Measurements from ENCODE around the gene FGF22.
"Not testable (repeated sequence)": the region's sequence is repeated elsewhere in the genome, so short reads cannot be mapped to it uniquely, and the experiment has no call there.

Gene FGF22

DNA sequence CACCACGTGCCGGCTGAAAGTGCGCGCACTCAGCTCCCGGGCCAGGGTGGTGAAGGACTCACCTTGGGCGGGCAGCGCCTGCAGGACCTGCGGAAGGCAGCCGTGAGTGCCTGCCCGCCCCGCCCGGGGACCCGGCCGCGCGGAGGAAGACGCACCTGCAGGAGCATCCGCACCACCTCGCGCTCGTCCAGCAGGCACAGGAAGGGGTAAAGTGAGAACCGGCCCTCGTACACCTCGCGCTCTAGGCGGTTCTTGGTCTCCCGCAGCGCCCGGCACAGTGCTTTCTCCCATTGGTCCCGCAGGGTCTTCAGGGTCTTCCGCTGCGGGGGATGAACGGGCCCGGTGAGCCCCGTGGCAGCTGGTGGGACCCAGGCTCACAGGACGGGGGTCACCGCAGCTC, 17.0 kb upstream of the FGF22 start:
- no peak for DNase-seq (ENCODE audit: low spot score)

GRCh38 chr19:623175-623916, 16.3 kb upstream of the FGF22 start:
- no peak for DNase-seq (ENCODE audit: low spot score)

GRCh38 chr19:623974-624373, 15.7 kb upstream of the FGF22 start:
- no peak for DNase-seq (ENCODE audit: low spot score)

GRCh38 chr19:624433-625109, 15.1 kb upstream of the FGF22 start:
- DNase-seq (ENCODE audit: low spot score) = no peak

GRCh38 chr19:625257-625656, 14.4 kb upstream of the FGF22 start:
- DNase-seq (ENCODE audit: low spot score) = no peak

GRCh38 chr19:626566-626965, 13.1 kb upstream of the FGF22 start:
- not testable (repeated sequence) for DNase-seq (ENCODE audit: low spot score)

- no peak for DNase-seq (ENCODE audit: low spot score)
These were observed 11.5 kb upstream of the FGF22 start for GRCh38 chr19:628168-628567.

DNA sequence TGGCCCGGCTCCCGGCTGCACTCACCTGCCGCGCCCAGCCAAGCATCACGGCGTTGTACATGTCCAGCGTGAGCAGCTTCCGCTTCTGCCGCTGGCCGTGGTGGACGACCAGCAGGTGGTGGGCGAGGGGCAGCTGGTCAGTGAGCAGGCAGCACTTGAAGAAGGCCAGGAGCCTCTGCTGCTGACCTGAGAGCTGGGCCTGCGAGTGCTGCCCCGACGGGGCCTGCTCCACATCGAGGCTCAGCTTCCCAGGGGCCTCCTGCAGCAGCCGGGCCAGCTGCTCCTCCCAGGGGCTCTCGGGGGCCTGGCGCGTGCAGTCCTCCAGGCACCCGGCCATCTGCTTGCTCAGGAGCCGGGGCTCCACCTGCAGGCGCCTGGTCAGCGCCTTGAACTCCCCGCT, 10.2 kb upstream of the FGF22 start:
- DNase-seq (ENCODE audit: low spot score) = not testable (repeated sequence)

DNA sequence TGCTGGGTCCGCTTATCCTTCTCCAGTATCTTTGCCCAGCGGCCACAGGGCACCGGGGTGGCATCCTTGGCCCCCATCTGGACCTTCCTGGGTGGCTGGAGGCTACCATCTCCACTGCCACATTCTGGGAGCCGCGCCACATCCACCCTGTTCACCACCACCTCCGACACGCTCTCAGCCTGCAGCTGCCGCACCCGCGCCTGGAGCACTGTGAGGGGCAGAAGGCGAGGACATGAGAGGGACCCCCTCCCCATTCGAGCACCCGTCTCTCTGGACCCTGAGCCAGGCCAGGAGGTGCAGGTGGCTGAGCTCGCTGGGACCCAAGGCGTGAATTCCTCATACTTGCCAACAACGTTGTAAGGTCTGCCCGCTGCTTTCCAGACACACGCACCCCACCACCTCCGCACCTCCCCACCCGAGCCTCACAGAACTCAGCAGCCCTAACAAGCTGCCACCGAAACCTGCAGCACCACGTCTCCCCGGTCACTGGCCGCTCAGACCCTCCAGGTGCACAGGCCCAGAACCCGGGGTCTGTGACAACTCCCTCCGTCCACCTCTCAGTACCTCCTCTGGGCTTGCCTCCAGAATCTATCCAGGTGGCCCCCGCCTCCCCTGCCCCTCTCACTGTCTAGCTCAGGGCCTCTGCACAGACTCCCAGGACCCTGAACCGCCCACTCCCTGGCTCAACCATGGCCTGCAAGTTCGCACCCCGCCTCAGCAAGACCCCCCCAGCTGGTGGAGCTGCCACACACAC, 9.5 kb upstream of the FGF22 start:
- no peak for DNase-seq (ENCODE audit: low spot score)

DNA sequence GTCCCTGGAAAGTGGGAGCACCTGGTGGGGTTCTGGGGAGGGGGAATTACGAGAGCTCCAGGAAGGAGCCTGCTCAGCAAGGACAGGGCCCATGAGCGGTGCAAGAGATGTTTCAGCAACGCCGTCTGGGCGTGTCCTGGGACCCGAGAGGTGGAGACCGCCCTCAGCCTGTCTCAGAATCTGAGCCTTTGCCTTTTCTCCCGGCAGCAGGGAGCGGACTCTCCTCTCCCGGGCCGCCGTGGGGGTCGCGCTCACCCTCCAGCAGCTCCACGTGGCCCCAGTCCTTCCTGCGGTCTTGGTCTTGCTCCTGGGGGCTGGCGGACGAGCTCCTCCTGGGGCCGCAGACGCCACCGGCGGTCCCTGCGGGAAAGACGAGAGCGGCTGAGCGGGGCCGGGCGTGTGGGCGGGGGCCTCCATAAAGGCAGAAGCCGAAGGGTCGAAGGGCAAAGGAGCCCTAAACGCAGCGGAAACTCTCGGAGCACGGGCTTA, 7.1 kb upstream of the FGF22 start:
- peak; percentile 46 for DNase-seq (ENCODE audit: low spot score)

DNA sequence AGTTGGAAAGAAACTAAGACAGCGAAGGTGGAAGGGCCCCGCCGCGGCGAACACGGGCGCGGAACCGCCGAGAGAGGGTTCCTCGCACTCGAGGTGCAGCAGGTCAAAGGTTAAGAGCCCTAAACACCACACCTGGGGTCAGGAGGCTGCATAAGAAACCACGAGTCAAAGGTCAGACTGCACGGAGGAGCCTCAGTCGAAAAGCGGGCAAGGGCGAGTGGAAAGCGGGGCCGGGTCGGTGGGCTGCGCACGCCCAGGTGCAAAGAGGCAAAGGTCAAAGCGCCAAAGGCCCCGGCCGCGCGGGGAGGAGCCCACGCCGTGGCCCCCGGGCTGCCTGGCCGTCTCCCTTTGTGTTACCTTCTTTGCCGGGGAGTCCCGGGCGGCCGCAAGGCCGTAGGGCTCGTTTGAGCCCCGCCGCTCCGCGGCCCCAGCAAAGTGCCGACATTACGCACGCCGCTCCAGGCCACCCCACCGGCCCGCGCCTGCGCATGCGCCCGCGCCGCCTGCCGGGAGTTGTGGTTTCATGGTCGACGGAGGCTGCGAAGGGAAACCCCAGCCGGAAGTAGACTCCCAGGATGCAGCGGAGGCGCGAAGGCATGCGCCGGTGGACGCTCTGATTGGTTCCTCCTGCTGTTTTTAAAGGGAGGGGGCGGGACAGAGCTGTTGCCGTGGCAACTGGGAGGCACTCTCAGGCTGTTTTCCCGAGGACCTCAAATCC, 6.5 kb upstream of the FGF22 start, which contains the start of gene POLRMT:
POLRMT (minus strand) TSS at position 470 of the 718 bp plus-strand sequence; CDS start at position 445, 25 bp downstream.
- peak; percentile 100 for DNase-seq (ENCODE audit: low spot score)

- no peak for DNase-seq (ENCODE audit: low spot score)
These were observed 5.7 kb upstream of the FGF22 start for GRCh38 chr19:633786-634639.

GRCh38 chr19:634975-635652, 4.6 kb upstream of the FGF22 start:
- DNase-seq (ENCODE audit: low spot score) = no peak

DNA sequence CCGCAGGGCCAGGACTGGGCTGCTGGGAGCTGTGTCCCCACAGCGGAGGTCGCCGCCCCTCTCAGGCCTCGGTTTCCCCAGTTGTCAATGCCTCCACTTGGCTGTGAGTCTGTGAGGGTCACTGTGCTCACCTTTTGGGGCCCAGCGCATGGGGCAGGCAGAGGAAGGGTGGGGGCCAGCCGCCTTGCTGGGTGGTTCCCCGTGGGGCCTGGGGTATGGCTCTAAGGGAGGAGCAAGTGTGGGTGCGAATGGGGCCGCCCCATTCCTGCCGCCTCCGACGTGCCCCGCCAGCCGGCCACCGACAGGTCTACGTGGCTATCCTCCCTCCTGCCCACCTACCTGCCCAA, 800 bp upstream of the FGF22 start:
- DNase-seq (ENCODE audit: low spot score) = no peak

GRCh38 chr19:640161-640558, 481 bp downstream of the FGF22 start:
- no peak for DNase-seq (ENCODE audit: low spot score)

DNA sequence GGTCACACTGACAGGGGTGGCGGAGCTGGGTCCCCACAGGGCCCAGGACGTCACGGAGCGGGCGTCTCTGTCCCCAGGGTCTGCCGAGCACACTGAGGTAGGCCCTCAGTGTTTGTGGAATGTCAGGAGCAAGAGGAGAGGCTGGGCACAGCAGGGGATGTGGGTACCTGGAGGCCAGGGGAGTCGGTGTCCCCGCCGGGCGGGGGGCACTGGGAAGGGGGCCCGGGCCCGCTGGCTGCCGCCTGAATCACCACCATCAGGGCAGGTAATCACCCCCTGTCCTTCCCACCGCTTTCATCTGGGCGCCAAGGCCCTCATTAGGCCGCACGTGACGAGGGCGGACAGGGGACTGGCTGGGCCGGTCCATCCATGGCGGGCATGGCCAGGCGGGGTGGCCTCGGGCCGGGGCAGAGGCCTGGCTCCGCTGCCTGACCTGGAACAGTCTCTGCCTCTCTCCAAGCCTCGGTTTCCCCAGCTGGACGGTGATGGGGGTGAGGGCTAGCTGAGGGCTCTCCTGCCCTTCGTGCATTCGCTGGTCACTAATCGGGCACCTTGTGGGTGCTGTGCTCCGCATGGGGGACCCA, 1.0 kb downstream of the FGF22 start:
- DNase-seq (ENCODE audit: low spot score) = no peak

- no peak for DNase-seq (ENCODE audit: low spot score)
These were observed 2.0 kb downstream of the FGF22 start for GRCh38 chr19:641702-642101.

- DNase-seq (ENCODE audit: low spot score) = no peak
These were observed 3.4 kb downstream of the FGF22 start for GRCh38 chr19:642767-643727.

DNA sequence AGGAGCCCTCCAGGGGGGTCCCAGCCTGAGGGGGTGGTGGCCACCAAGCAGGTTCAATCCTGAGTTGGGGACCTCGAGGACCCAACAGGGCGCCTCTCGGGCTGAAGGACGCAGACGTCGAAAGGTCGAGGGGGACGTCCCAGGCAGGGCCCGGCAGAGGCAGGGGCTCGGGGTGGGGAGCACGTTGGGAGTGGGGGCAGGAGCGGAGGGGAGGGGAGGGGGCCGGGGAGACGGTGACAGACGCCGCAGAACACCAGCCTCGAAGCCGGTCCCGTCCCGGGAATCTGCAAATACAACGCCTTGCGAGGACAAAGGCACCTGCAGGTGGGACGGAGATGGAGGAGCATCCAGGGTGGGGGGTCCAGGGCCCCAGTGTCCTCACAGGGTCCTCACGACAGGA, 4.1 kb downstream of the FGF22 start:
- DNase-seq (ENCODE audit: low spot score) = no peak
